ENCODE data around the gene BLOC1S1. TPM values are rescaled to one million over a fixed set of nuclear protein-coding genes. Genes with fewer than 3 reads are reported as not detected.

The BLOC1S1 gene
- total RNA-seq, 1 donor from 2014 or later: 51.0 TPM

- Histone ChIP-seq H2AFZ (ENCODE audit: low read depth, low read length) (no peak overlapping the region), H3K4me3 (ENCODE audit: insufficient read depth, low read depth, low read length) (no peak overlapping the region), H3K4me1 (ENCODE audit: insufficient read depth, low read length) (no peaks in the 10 kb centered on the region), H3K36me3 (ENCODE audit: insufficient read depth, low read length) (no peaks in the 10 kb centered on the region), H3K27ac (ENCODE audit: low read depth, low read length) (no peak overlapping the region), H3K9ac (ENCODE audit: low read length) (no peak overlapping the region), H3K27me3 (ENCODE audit: insufficient read depth, low read length) (no peaks in the 10 kb centered on the region), H3K9me3 (ENCODE audit: insufficient read depth, low read depth, low read length) (no peaks in the 10 kb centered on the region), H3K79me2 (ENCODE audit: insufficient read depth, low read length) (no peaks in the 10 kb centered on the region), H4K20me1 (ENCODE audit: insufficient read depth, low read length) (no peaks in the 10 kb centered on the region), H3K4me2 (ENCODE audit: low read length) (no peak overlapping the region)
- Mint-ChIP-seq H3K9me3 (ENCODE audit: unreplicated experiment) (peaks cover 5% of the 10 kb centered on the region), H3K36me3 (ENCODE audit: low read depth, unreplicated experiment) (peaks cover 4% of the 10 kb centered on the region), H3K27me3 (ENCODE audit: low read depth, unreplicated experiment) (peaks cover 3% of the 10 kb centered on the region), H3K4me1 (ENCODE audit: low read depth, unreplicated experiment) (peaks cover 5% of the 10 kb centered on the region), H3K4me3 (ENCODE audit: unreplicated experiment) (no peak overlapping the region), H3K27ac (ENCODE audit: unreplicated experiment) (no peak overlapping the region)
- no peak for FAIRE-seq
- no peak for DNase-seq (ENCODE audit: low read depth)
- TF ChIP-seq CTCF (IDR thresholded peaks at IDR 0.05; ENCODE audit: insufficient read depth, low read depth, low read length) (no peak), EZH2 (IDR thresholded peaks at IDR 0.05; ENCODE audit: insufficient read depth, low read length) (no peak)
Observed at GRCh38 chr12:55688716-55689655, 26.9 kb upstream of the BLOC1S1 start.

- H3K4me2 ChIP-seq (ENCODE audit: low read length): no peak overlapping the region
- no peak for FAIRE-seq
- no peaks in the 10 kb centered on the region for H3K4me1 Mint-ChIP-seq (ENCODE audit: low read depth, unreplicated experiment)
- H3K9me3 ChIP-seq (ENCODE audit: insufficient read depth, low read depth, low read length): no peaks in the 10 kb centered on the region
- TF ChIP-seq CTCF (IDR thresholded peaks at IDR 0.05; ENCODE audit: insufficient read depth, low read depth, low read length) (no peak), EZH2 (IDR thresholded peaks at IDR 0.05; ENCODE audit: insufficient read depth, low read length) (no peak)
- peaks cover 6% of the 10 kb centered on the region for H3K27me3 Mint-ChIP-seq (ENCODE audit: low read depth, unreplicated experiment)
- no peaks in the 10 kb centered on the region for H4K20me1 ChIP-seq (ENCODE audit: insufficient read depth, low read length)
- H3K4me3 Mint-ChIP-seq (ENCODE audit: unreplicated experiment): no peak overlapping the region
- no peaks in the 10 kb centered on the region for H3K79me2 ChIP-seq (ENCODE audit: insufficient read depth, low read length)
- H3K27me3 ChIP-seq (ENCODE audit: insufficient read depth, low read length): no peaks in the 10 kb centered on the region
- no peak overlapping the region for H3K27ac Mint-ChIP-seq (ENCODE audit: unreplicated experiment)
- peaks cover 10% of the 10 kb centered on the region for H3K36me3 Mint-ChIP-seq (ENCODE audit: low read depth, unreplicated experiment)
- no peaks in the 10 kb centered on the region for H3K36me3 ChIP-seq (ENCODE audit: insufficient read depth, low read length)
- H3K4me3 ChIP-seq (ENCODE audit: insufficient read depth, low read depth, low read length): no peak overlapping the region
- H3K9ac ChIP-seq (ENCODE audit: low read length): no peak overlapping the region
- no peak for DNase-seq (ENCODE audit: low read depth)
- H3K4me1 ChIP-seq (ENCODE audit: insufficient read depth, low read length): no peaks in the 10 kb centered on the region
- H3K27ac ChIP-seq (ENCODE audit: low read depth, low read length): no peak overlapping the region
- H2AFZ ChIP-seq (ENCODE audit: low read depth, low read length): no peak overlapping the region
- H3K9me3 Mint-ChIP-seq (ENCODE audit: unreplicated experiment): no peaks in the 10 kb centered on the region
Observed at GRCh38 chr12:55692631-55693322, 23.1 kb upstream of the BLOC1S1 start.
